Left colon (tissue), 2 donors: ENCODE results near the gene LHFPL6. TPM values are rescaled to one million over a fixed set of nuclear protein-coding genes. Genes with fewer than 3 reads are reported as not detected.

Source experiments
- ATAC-seq: fragments of 200-7000 bp; cut with Tn5 transposase; one replicate; pipeline ENCODE4 v1.9.1; 2020; ENCODE audit warnings: mild to moderate bottlenecking, moderate library complexity
- DNase-seq, 2 donors: peaks; one replicate each; pipeline ENCODE4 v3.0.0-alpha.2; 2020
- intact Hi-C, 2 donors: fragments of 100-400 bp; cut with DNase I in 1 of 2; cut with micrococcal nuclease in 1 of 2; formaldehyde crosslinking; loops; one replicate each; pipeline versions ENCODE4 v1.11.2 to v1.14.0; 2022; cut with DNase I, micrococcal nuclease
- total RNA-seq, 2 donors: library from RNA; stranded (reverse); fragmentation: NEBNext Ultra II Directional; extraction: Animal tissue kit (Norgen Biotek cat#: 25700); gene quantifications; one replicate each; pipeline ENCODE4 v1.2.1, GENCODE V29; 2021
- donor health status: DM: no; HTN: no; CAD: no.
- donor health status: DM: yes; HTN: yes; CAD: no.

The LHFPL6 gene
- total RNA-seq, 2 donors from 2014 or later, result 7.0 to 11.8 TPM

GRCh38 chr13:39494633-39495032, 108.4 kb downstream of the LHFPL6 start:
- ATAC-seq (no peak), DNase-seq (no peak)
- intact Hi-C loops, result no loop called here

DNA sequence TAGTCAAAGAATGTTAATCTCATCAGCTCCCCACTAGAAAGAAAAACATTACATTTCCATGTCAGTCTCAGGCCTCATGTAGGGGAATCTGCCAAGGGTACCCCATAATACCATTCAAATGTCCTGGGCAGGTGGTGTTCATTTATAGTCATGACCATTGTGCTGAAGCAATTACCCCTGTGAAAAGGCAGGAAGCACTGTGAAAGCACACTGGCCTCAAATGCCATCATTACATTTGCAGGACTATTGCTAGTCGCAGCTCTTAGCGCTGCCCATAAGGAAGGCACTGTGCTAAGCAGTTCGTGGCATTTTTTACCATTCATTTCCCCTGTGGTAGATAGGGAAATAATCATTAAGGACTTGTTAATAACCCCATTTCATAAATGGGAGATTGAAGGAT, 109.0 kb downstream of the LHFPL6 start:
- no peak for DNase-seq
- intact Hi-C loops, result no loop called here
- no peak for ATAC-seq

GRCh38 chr13:39490136-39490535, 112.9 kb downstream of the LHFPL6 start:
- intact Hi-C loops, result no loop called here
- DNase-seq (no peak), ATAC-seq (no peak)

- DNase-seq, result no peak
- ATAC-seq, result no peak
- intact Hi-C loops, result no loop called here
Observed at GRCh38 chr13:39486758-39487157, 116.2 kb downstream of the LHFPL6 start.

GRCh38 chr13:39485314-39485700, 117.7 kb downstream of the LHFPL6 start:
- ATAC-seq (no peak), DNase-seq (no peak)
- intact Hi-C loops, result no loop called here

- ATAC-seq (no peak), DNase-seq (no peak)
- intact Hi-C loops, result no loop called here
Observed at GRCh38 chr13:39484506-39485313, 118.3 kb downstream of the LHFPL6 start.

- intact Hi-C loops, result no loop called here
- DNase-seq (no peak), ATAC-seq (no peak)
Observed at GRCh38 chr13:39483326-39483725, 119.7 kb downstream of the LHFPL6 start.

GRCh38 chr13:39481491-39481890, 121.5 kb downstream of the LHFPL6 start:
- no peak for ATAC-seq
- intact Hi-C loops, result no loop called here
- no peak for DNase-seq

GRCh38 chr13:39474600-39474999, 128.4 kb downstream of the LHFPL6 start:
- ATAC-seq (no peak), DNase-seq (no peak)
- intact Hi-C loops, result no loop called here

DNA sequence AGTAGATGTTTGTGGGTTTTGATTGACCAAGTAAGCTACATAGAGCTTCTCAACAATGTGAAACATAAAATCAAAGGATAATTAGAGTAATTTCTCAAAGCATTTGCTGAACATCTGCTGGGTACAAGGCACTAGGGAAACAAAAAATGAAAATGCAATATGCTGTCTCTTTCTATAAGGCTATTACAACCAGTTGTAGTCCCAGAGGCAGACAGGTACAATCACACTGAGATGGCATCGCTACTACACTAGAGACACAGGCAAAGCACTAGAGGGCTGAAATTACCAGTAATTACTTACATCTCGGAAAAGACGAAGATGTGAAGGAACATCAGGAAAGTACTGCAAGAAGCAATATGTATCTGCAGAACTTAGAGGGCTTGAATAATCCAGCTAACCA, 133.3 kb downstream of the LHFPL6 start:
- DNase-seq (no peak), ATAC-seq (no peak)
- intact Hi-C loops, result no loop called here

- DNase-seq (no peak), ATAC-seq (no peak)
- intact Hi-C loops, result no loop called here
Observed at GRCh38 chr13:39468306-39468705, 134.7 kb downstream of the LHFPL6 start.

- intact Hi-C loops, result no loop called here
- ATAC-seq (no peak), DNase-seq (no peak)
Observed at GRCh38 chr13:39463611-39464010, 139.4 kb downstream of the LHFPL6 start.

GRCh38 chr13:39462906-39463305, 140.1 kb downstream of the LHFPL6 start:
- intact Hi-C loops, result no loop called here
- DNase-seq (no peak), ATAC-seq (no peak)

DNA sequence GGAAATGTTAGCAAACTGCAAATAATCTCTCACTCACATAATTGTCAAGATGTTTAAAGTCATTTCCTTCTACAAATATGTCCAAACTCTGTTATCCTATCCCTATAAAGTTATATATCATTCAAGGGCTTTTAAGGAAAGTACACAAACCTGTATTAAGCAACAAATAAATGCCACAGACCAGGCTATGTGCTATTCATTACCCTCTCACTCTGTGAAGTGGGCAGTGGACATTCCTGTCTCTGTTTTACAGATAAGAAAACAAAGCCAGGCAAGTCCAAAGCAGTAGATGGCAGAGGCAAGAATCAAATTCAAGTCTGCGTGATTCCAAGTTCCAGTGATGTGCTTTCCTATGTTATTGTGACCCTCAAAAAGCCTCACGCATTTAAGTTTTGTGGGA, 140.6 kb downstream of the LHFPL6 start:
- ATAC-seq, result no peak
- intact Hi-C loops, result no loop called here

GRCh38 chr13:39461685-39462266, 141.2 kb downstream of the LHFPL6 start:
- no peak for ATAC-seq
- intact Hi-C loops, result no loop called here
- no peak for DNase-seq

More for the DNA sequence above, 140.6 kb downstream of the LHFPL6 start:
- no peak for DNase-seq

DNA sequence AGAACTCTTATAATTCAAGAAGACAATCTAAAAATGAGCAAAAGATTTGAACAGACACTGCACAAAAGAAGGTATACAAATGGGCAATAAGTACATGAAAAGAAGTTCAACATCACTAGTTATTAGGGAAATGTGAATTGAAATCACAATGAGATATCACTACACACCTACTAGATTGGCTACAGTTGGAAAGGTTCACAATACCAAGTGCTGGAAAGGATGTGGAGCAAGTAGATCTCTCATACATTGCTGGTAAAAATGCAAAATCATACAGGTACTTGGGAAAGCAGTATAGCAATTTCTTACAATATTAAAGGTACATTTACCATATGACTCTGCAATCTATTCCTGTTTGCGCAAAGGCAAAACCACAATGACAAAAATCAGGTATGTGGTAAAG, 145.7 kb downstream of the LHFPL6 start:
- DNase-seq, result no peak
- intact Hi-C loops, result no loop called here
- no peak for ATAC-seq

DNA sequence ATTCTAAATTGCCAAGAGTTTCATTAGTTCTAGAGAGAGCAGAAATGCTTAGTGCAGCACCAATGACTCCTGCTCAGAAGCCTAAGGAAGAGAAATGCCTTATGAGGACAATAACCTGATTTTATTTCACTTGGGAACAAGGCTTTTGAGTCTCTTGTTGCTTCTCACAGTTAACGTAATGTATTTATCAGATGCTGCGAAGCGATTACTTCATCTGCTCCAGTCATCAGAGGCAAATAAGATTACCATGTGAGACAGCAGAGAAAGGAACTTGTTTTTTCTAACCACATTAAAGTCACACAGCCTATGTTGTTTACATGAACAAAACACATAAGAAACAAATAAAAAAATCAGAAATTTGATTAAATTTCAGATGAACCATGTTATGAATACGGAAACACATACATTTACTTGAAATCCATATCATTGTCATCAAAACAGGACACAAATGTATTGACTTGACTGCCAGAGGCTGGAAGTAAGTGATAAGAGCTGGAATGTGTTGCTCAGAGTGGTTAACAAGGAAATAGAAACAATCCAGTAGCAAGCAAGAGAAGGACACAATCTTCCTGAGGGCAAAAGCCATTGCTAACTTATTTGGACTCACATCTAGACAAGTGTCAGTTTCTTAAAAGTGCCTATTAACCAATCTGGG, 147.3 kb downstream of the LHFPL6 start:
- DNase-seq, result no peak
- no peak for ATAC-seq
- intact Hi-C loops, result no loop called here

DNA sequence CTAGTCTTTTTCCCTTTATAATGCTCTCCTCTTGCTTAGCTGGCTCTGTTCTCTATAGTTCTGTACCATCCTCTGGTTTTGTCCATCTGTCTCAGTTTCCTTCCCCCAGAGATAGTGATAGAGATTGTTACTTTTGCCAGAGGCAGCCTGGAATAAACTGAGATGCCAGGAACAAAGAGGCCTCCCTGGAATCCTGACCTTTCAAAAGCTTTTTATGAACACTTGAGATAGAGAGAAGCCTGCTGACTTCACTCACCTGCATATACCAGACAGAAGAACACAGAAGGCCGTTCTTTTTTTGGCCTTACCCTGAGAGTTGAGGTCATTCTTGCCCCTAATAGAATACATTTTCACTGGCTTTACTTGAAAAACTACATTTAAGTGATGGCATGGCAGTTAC, 150.2 kb downstream of the LHFPL6 start:
- DNase-seq, result no peak
- no peak for ATAC-seq
- intact Hi-C loops, result no loop called here

DNA sequence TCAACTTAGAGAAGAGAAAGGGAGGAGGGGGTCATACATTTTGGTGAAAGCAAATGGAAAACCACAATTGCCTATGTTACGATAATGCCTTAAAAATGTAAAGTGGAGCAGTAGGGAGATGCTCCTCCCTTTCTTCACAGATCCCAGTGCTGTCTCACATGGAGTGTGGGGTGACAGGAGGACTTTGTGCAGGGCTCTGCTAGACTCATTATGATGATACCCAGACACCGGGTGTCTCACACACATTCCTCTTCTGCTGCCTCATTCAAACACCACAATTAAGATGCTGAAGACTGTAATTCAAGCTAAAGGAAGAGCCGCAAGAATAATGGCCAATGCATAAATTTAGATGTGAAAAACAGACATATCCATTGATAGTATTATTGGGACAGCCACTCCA, 150.6 kb downstream of the LHFPL6 start:
- no peak for ATAC-seq
- intact Hi-C loops, result no loop called here
- DNase-seq, result no peak

DNA sequence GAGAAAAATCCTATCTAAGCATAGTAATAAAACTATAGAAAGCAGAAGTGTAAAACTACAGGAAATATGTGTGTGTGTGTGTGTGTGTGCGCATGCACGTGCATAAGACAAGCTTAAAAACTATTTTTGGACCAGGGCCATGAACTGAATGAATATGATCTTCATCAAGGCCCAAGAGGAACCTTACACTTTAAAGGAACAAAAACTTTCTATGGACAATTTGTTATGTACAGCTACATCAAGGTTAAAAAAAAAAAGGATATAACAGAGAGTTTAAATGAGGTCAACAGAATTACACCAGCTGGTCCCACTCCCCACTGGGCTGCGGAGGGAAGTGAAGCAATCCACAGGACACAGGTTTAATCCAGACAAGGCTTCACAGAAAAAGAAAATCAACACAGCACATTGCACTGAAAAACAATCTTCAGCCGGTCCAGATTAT, 151.1 kb downstream of the LHFPL6 start:
- intact Hi-C loops, result no loop called here
- DNase-seq, result peak; percentile 21 to 49
- ATAC-seq, result no peak
